ENCODE measurements around the gene USP48. TPM values are rescaled to one million over a fixed set of nuclear protein-coding genes. Genes with fewer than 3 reads are reported as not detected.
A peak's percentile ranks its signal among the peaks of the same experiment; 100 is the strongest.

Gene USP48
- total RNA-seq, 1 experiment from 2014 or later, result 49.1 TPM

- Mint-ChIP-seq H3K27me3 (ENCODE audit: insufficient read depth, unreplicated experiment) (no peaks in the 10 kb centered on the region), H3K4me1 (ENCODE audit: low read depth, unreplicated experiment) (peaks cover 10% of the 10 kb centered on the region), H3K9me3 (ENCODE audit: unreplicated experiment) (no peaks in the 10 kb centered on the region), H3K27ac (ENCODE audit: unreplicated experiment) (no peak overlapping the region), H3K4me3 (ENCODE audit: unreplicated experiment) (no peak overlapping the region), H3K36me3 (ENCODE audit: insufficient read depth, unreplicated experiment) (no peaks in the 10 kb centered on the region)
- DNase-seq, result no peak
- no TSS peak for BruUV-seq (replicated peaks)
- intact Hi-C loops (cut with micrococcal nuclease; ENCODE audit: unreplicated experiment), result no loop called here
- Histone ChIP-seq H3K4me1 (peaks cover 7% of the 10 kb centered on the region; the same call in 1 of the 2 replicates), H3K27me3 (replicated peaks; ENCODE audit: control insufficient read depth, insufficient read depth, low read length) (no peaks in the 10 kb centered on the region; the same call in 1 of the 2 replicates), H3K9me3 (no peaks in the 10 kb centered on the region), H3K4me3 (ENCODE audit: low read depth, low read length) (no peak overlapping the region), H3K36me3 (ENCODE audit: control insufficient read depth, insufficient read depth, low read length) (no peaks in the 10 kb centered on the region)
- ChIA-PET CTCF (no interaction called here), POLR2A (no interaction called here)
- no peak for TF ChIP-seq CTCF (IDR thresholded peaks at IDR 0.05; ENCODE audit: insufficient read depth in 1 of 2, low read depth in 1 of 2, low read length in 1 of 2, severe bottlenecking in 1 of 2, unreplicated experiment in 1 of 2)
Measured at GRCh38 chr1:21648791-21649190, 134.2 kb downstream of the USP48 start.

GRCh38 chr1:21648352-21648730 lies 134.6 kb downstream of the USP48 start:
- H3K27me3 ChIP-seq (replicated peaks; ENCODE audit: control insufficient read depth, insufficient read depth, low read length), result no peaks in the 10 kb centered on the region; the same call in 1 of the 2 replicates
- no peak for TF ChIP-seq CTCF (IDR thresholded peaks at IDR 0.05; ENCODE audit: insufficient read depth in 1 of 2, low read depth in 1 of 2, low read length in 1 of 2, severe bottlenecking in 1 of 2, unreplicated experiment in 1 of 2)
- Mint-ChIP-seq H3K27ac (ENCODE audit: unreplicated experiment) (no peak overlapping the region), H3K4me1 (ENCODE audit: low read depth, unreplicated experiment) (peaks cover 10% of the 10 kb centered on the region), H3K4me3 (ENCODE audit: unreplicated experiment) (no peak overlapping the region), H3K9me3 (ENCODE audit: unreplicated experiment) (no peaks in the 10 kb centered on the region), H3K36me3 (ENCODE audit: insufficient read depth, unreplicated experiment) (no peaks in the 10 kb centered on the region), H3K27me3 (ENCODE audit: insufficient read depth, unreplicated experiment) (no peaks in the 10 kb centered on the region)
- ChIA-PET POLR2A (no interaction called here), CTCF (no interaction called here)
- intact Hi-C loops (cut with micrococcal nuclease; ENCODE audit: unreplicated experiment), result no loop called here
- no peaks in the 10 kb centered on the region for H3K36me3 ChIP-seq (ENCODE audit: control insufficient read depth, insufficient read depth, low read length)
- H3K4me1 ChIP-seq, result peaks cover 7% of the 10 kb centered on the region; the same call in 1 of the 2 replicates
- H3K4me3 ChIP-seq (ENCODE audit: low read depth, low read length), result no peak overlapping the region
- no peaks in the 10 kb centered on the region for H3K9me3 ChIP-seq
- BruUV-seq (replicated peaks), result no TSS peak
- DNase-seq, result no peak

- peak; percentile 72 to 74 for DNase-seq
- Mint-ChIP-seq H3K9me3 (ENCODE audit: unreplicated experiment) (no peaks in the 10 kb centered on the region), H3K27me3 (ENCODE audit: insufficient read depth, unreplicated experiment) (no peaks in the 10 kb centered on the region), H3K4me1 (ENCODE audit: low read depth, unreplicated experiment) (peaks cover 5% of the 10 kb centered on the region), H3K4me3 (ENCODE audit: unreplicated experiment) (no peak overlapping the region), H3K36me3 (ENCODE audit: insufficient read depth, unreplicated experiment) (no peaks in the 10 kb centered on the region), H3K27ac (ENCODE audit: unreplicated experiment) (no peak overlapping the region)
- no peak overlapping the region for H3K4me3 ChIP-seq (ENCODE audit: low read depth, low read length)
- H3K9me3 ChIP-seq, result no peaks in the 10 kb centered on the region
- BruUV-seq (replicated peaks), result no TSS peak
- no peak for TF ChIP-seq CTCF (IDR thresholded peaks at IDR 0.05; ENCODE audit: insufficient read depth in 1 of 2, low read depth in 1 of 2, low read length in 1 of 2, severe bottlenecking in 1 of 2, unreplicated experiment in 1 of 2)
- H3K36me3 ChIP-seq (ENCODE audit: control insufficient read depth, insufficient read depth, low read length), result no peaks in the 10 kb centered on the region
- H3K27me3 ChIP-seq (replicated peaks; ENCODE audit: control insufficient read depth, insufficient read depth, low read length), result no peaks in the 10 kb centered on the region; the same call in 1 of the 2 replicates
- CTCF ChIA-PET, result no interaction called here
- H3K4me1 ChIP-seq, result peaks cover 2% of the 10 kb centered on the region; the same call in 1 of the 2 replicates
- intact Hi-C loops (cut with micrococcal nuclease; ENCODE audit: unreplicated experiment), result no loop called here
- POLR2A ChIA-PET, result no interaction called here
Measured at GRCh38 chr1:21647431-21648351, 135.3 kb downstream of the USP48 start.

All from Caco-2 (cell line).